KMS-11 (cell line): ENCODE data around the gene SLC1A7.
"Not testable (repeated sequence)": the region's sequence is repeated elsewhere in the genome, so short reads cannot be mapped to it uniquely, and the experiment has no call there.

Experiments used
- H2AFZ ChIP-seq: fragments of 200-600 bp; sonication (generic); 2 replicates; pipeline ENCODE4 v1.6.1; 2016; ENCODE audit warnings: antibody characterized with exemption, mixed run types, low read depth
- H3K27ac ChIP-seq: fragments of 200-600 bp; sonication (generic); 2 replicates; pipeline ENCODE4 v1.6.1; 2016; ENCODE audit warnings: mild to moderate bottlenecking, mixed run types
- H3K27me3 ChIP-seq: fragments of 200-600 bp; sonication (generic); 2 replicates; pipeline ENCODE4 v1.6.1; 2017; ENCODE audit warnings: mild to moderate bottlenecking, low read depth, mixed run types, moderate library complexity; ENCODE audit not compliant: insufficient read depth
- H3K36me3 ChIP-seq: fragments of 200-600 bp; sonication (generic); 2 replicates; pipeline ENCODE4 v1.6.1; 2017; ENCODE audit warnings: mild to moderate bottlenecking, mixed run types; ENCODE audit not compliant: insufficient read depth
- H3K4me1 ChIP-seq: fragments of 200-600 bp; sonication (generic); 2 replicates; pipeline ENCODE4 v1.6.1; 2016; ENCODE audit warnings: mild to moderate bottlenecking, low read depth, mixed run types; ENCODE audit not compliant: poor library complexity, severe bottlenecking
- H3K4me2 ChIP-seq: fragments of 200-600 bp; sonication (generic); 2 replicates; pipeline ENCODE4 v1.7.0; 2016; ENCODE audit warnings: mild to moderate bottlenecking, mixed run types
- H3K4me3 ChIP-seq: fragments of 200-600 bp; sonication (generic); IDR thresholded peaks from 2 replicates; pipeline ENCODE4 v1.6.1; 2017; ENCODE audit warnings: low read depth, low read length, mixed read lengths; ENCODE audit not compliant: insufficient read depth
- H3K79me2 ChIP-seq: fragments of 200-600 bp; sonication (generic); 2 replicates; pipeline ENCODE4 v1.6.1; 2016; ENCODE audit warnings: low read depth, mixed run types; ENCODE audit not compliant: insufficient read depth
- H3K9ac ChIP-seq: fragments of 200-600 bp; sonication (generic); 2 replicates; pipeline ENCODE4 v1.6.1; 2016; ENCODE audit warnings: mild to moderate bottlenecking, mixed run types
- H4K20me1 ChIP-seq: fragments of 200-600 bp; sonication (generic); 2 replicates; pipeline ENCODE4 v1.6.1; 2016; ENCODE audit warnings: mild to moderate bottlenecking, mixed run types; ENCODE audit not compliant: insufficient read depth
- CTCF ChIP-seq: fragments of 200-600 bp; sonication (generic); conservative IDR thresholded peaks from 2 replicates; pipeline ENCODE4 v1.6.1; 2017; ENCODE audit warnings: low read depth, mild to moderate bottlenecking, antibody characterized with exemption, low read length, moderate library complexity, mixed read lengths

SLC1A7 gene

GRCh38 chr1:53187401-53187800, 45.0 kb upstream of the SLC1A7 start:
- no peak overlapping the region for H3K4me3 ChIP-seq
- no peaks in the 10 kb centered on the region for H4K20me1 ChIP-seq
- H3K27me3 ChIP-seq = no peaks in the 10 kb centered on the region
- H3K36me3 ChIP-seq = no peaks in the 10 kb centered on the region
- no peak overlapping the region for H3K4me2 ChIP-seq
- H3K4me1 ChIP-seq = no peaks in the 10 kb centered on the region
- no peak for TF ChIP-seq CTCF
- no peak overlapping the region for H3K27ac ChIP-seq
- no peak overlapping the region for H2AFZ ChIP-seq
- H3K9ac ChIP-seq = no peak overlapping the region
- no peaks in the 10 kb centered on the region for H3K79me2 ChIP-seq

- Histone ChIP-seq H3K27me3 (no peaks in the 10 kb centered on the region), H3K4me2 (no peak overlapping the region), H3K27ac (no peak overlapping the region), H3K36me3 (no peaks in the 10 kb centered on the region), H3K9ac (no peak overlapping the region), H4K20me1 (no peaks in the 10 kb centered on the region), H2AFZ (no peak overlapping the region), H3K4me1 (no peaks in the 10 kb centered on the region), H3K4me3 (no peak overlapping the region), H3K79me2 (no peaks in the 10 kb centered on the region)
- no peak for TF ChIP-seq CTCF
Measured at GRCh38 chr1:53186533-53186932, 44.1 kb upstream of the SLC1A7 start.

GRCh38 chr1:53185955-53186297, 43.5 kb upstream of the SLC1A7 start:
- H3K4me2 ChIP-seq, H3K79me2 ChIP-seq, H4K20me1 ChIP-seq, H3K27ac ChIP-seq, H3K9ac ChIP-seq, H2AFZ ChIP-seq, H3K4me1 ChIP-seq, H3K4me3 ChIP-seq, H3K27me3 ChIP-seq, H3K36me3 ChIP-seq: not testable (repeated sequence)
- TF ChIP-seq CTCF = peak; percentile 39; the same call in 1 of the 2 replicates

- H3K27ac ChIP-seq = no peak overlapping the region
- H3K4me2 ChIP-seq = no peak overlapping the region
- H3K9ac ChIP-seq = no peak overlapping the region
Measured at GRCh38 chr1:53183095-53183990, 40.9 kb upstream of the SLC1A7 start.

More at GRCh38 chr1:53183095-53183990, 40.9 kb upstream of the SLC1A7 start:
- H2AFZ ChIP-seq = no peak overlapping the region
- H3K27me3 ChIP-seq = no peaks in the 10 kb centered on the region
- H3K4me3 ChIP-seq = no peak overlapping the region
- H4K20me1 ChIP-seq = no peaks in the 10 kb centered on the region
- no peaks in the 10 kb centered on the region for H3K36me3 ChIP-seq
- H3K4me1 ChIP-seq = no peaks in the 10 kb centered on the region
- H3K79me2 ChIP-seq = no peaks in the 10 kb centered on the region
- TF ChIP-seq CTCF = no peak
